ENCODE results near the gene CCNG2.
"Not testable (repeated sequence)": the region's sequence is repeated elsewhere in the genome, so short reads cannot be mapped to it uniquely, and the experiment has no call there.

Gene CCNG2, protein sequence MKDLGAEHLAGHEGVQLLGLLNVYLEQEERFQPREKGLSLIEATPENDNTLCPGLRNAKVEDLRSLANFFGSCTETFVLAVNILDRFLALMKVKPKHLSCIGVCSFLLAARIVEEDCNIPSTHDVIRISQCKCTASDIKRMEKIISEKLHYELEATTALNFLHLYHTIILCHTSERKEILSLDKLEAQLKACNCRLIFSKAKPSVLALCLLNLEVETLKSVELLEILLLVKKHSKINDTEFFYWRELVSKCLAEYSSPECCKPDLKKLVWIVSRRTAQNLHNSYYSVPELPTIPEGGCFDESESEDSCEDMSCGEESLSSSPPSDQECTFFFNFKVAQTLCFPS

GRCh38 chr4:77156912-77157858 lies at the start of gene CCNG2:
Gene CCNG2 (plus strand): TSS chr4:77157207. CDS start chr4:77158533, 1,326 bp downstream.
- DNase-seq: peak; percentile 87

GRCh38 chr4:77110730-77111129 lies 46.3 kb upstream of the CCNG2 start:
- DNase-seq: no peak

GRCh38 chr4:77113069-77113468 lies 43.9 kb upstream of the CCNG2 start:
- DNase-seq: no peak

DNA sequence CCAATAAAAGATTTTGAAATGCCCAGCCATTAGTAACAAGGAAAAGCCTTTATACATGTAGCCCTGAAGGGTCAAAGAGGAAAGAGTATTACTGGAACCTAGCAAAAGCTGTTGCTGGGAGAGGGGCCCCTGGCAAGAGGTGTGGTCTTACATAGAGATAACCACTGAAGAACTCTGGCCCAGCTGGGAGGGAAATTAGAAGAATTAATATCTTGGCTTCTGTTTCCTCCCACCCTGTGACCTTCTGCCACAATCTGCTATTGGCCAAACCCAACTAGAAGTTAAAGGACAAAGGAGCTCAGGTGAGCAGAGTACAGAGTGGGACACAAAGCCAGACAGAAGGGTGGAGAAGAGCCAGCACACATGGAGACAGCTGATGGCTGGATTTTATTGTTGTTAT lies 39.3 kb upstream of the CCNG2 start:
- DNase-seq: no peak

DNA sequence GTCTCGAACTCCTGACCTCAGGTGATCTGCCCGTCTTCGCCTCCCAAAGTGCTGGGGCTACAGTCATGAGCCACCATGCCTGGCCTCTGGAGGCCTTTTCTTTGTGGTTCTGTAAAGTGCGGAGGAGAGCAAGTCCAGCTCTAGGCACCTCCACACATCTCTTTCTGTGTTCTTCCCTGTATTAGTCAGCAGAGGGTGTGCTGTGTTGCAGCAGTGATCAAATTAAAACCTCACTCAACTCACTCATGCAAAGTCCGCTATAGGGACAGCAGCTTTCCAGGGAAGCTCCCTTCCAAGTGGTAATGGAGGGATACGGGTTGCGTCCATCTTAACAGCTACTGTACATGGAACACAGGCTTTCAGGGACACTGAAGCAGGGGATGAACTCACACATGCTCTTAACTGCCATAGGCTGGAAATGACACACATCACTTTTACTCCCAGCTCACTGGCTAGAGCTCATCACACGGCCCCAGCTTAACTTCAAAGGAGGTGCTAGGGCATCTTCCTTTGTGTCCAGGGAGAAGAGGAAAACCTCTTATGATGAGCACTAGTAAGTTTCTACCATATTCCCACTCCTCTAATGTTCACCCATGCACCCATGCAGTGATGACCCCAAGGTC lies 36.0 kb upstream of the CCNG2 start:
- DNase-seq: no peak

DNA sequence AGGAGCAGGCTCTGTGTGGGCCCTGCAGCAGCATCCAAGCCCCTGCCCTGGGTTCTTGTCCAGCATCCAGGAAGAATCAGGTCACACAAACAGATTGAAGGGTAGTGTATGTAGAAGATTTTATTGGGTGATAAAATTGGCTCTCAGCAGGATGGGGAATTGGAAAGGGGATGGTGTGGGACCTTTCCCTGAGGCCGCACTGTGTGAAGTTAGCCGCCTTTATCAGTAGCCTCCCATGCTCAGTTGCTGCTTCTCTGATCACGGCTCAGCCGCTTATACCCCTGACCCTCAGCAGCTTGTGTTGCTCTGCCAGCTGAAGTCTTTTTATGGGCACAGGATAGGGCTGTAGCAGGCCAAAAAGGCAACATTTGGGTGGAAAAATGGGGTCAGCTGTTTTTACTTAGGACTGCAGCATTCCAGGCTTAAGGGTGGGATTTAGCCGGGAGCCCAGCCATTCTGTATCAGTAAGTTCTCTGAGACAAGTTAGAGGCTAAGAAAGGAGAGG lies 35.2 kb upstream of the CCNG2 start:
- no peak for DNase-seq

- DNase-seq: no peak
Observed at GRCh38 chr4:77122656-77123055, 34.4 kb upstream of the CCNG2 start.

- no peak for DNase-seq
Observed at GRCh38 chr4:77123411-77123810, 33.6 kb upstream of the CCNG2 start.

GRCh38 chr4:77124576-77124975 lies 32.4 kb upstream of the CCNG2 start:
- DNase-seq: no peak

DNA sequence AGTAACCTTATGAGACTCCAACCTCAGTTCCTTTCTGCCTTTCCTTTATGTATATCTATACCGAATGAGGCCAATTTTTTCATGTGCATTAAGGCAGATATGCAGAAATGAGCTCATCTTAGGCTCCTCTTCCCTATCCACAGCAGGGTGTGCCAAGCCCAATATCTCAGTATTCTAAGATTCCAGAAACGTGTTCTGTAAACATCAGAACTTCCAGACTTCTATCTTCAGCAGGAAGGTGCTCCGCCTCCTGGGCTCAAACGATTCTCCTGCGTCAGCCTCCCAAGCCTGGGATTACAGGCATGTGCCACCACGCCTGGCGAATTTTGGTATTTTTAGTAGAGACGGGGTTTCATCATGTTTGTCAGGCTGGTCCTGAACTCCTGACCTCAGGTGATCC lies 31.0 kb upstream of the CCNG2 start:
- no peak for DNase-seq

- DNase-seq: no peak
Observed at GRCh38 chr4:77126809-77127208, 30.2 kb upstream of the CCNG2 start.

DNA sequence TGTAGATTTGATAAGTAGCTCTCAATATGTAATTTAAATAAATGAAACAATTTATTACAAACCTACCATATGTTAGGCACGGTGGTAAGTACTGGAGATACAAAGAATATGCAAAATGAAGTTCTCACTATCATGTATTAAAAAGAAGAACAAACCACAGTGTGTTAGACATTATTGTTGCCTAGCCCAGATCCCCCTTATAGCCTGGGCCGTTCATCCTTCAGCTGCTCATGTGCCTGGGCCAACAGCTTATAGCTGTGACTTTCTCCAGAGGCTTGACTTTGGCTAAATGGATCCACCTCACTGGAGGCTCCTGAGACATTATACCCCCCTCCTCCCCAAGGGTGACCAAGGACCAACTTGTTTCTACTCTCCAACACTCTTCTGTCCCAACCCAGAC lies 29.8 kb upstream of the CCNG2 start:
- no peak for DNase-seq

DNA sequence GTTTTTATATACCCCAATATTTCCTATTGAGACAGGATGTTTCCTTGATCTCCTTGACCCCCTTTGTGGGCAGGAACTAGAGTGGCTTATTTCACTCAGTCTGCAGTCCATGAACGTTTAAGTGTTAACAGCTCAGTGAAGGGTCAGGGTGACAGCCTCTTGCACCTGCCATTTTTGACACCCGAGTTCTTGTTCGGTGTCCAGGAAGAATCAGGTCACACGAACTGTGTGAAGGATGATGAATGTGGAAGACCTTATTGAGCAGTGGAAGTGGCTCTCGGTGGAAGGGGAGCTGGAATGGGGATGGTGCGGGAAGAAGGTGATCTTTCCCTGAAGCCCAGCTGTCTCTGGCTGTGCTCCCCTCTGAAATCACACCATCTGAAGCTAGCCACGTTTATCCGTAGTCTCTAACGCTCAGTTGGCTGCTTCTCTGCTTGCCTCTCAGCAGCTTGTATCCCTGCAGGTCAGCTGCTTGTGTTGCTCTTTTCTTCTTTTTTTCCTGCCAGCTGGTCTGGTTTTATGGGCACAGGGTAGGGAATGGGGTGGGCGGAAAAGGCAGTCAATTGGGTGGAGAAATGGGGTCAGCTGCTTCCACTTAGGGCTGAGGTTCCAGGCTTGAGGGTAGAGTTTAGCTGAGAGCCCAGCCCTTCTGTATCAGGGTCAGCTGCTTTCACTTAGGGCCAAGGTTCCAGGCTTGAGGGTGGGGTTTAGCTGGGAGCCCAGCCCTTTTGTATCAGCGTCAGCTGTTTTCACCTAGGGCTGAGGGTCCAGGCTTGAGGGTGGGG lies 29.0 kb upstream of the CCNG2 start:
- no peak for DNase-seq

- no peak for DNase-seq
Observed at GRCh38 chr4:77132652-77133312, 24.2 kb upstream of the CCNG2 start.

DNA sequence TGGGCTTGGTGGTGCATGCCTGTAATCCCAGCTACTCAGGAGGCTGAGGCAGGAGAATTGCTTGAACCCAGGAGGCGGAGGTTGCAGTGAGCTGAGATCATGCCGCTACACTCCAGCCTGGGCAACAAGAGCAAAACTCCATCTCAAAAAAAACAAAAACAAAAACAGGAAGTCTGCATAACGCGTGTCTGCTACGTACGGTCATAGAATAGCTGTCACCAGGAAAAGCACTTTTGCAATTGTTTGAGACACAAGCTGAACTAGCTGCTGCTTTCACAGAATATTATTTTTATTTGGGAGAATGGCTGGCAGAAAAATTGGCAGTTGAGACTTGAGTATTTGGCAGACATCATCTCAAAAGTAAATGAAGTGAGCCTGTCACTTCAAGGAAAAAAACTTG lies 19.6 kb upstream of the CCNG2 start:
- DNase-seq: not testable (repeated sequence)

DNA sequence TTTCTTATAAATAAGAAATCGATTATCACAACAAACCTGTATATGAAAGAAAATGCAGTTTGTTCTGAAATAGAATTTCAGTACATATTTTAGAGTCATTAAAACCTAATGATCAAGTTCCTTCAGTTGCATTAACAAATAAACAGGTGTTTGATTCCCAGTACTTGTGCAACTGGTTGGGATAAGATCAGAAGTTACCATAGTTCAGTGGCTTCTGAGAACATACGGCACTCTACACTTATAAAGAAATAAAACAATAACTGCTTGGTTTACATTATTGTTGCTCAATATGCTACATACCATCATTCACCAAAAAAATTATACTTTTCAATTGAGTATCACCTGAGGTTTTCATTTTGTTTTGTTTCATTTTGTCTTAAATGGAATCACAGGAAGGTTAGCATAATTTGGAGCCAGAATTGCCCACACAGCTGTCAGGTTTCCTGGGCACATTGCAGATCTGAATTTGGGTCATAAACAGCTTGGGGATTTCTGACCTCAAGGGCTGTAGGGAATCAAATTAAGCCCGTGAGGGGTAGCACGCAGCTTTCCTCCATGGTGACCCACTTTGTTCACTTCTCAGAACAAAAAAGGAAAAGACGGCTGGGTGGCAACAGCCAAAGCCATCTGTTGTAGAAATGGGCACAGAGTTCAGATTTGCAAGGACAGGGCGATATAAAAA lies 14.9 kb upstream of the CCNG2 start:
- no peak for DNase-seq

- no peak for DNase-seq
Observed at GRCh38 chr4:77142646-77143028, 14.4 kb upstream of the CCNG2 start.

DNA sequence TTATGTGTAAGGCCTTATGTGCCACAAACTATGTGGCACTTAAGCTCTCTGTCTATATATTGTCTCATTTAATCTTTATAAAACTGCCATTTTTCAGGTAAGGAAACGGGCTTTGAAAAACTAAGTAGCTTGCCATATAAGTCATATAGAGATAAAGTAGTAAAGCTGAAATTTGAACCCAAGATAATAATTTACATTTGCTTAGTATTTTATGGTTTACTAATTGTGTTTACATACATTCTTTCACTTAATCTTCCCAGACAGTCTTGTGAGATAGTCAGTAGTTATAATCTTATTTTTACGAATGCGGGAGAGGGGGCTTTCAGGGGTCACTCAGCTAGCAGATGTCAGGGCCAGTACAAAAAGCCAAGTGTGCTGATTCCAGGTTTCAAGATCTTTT lies 13.9 kb upstream of the CCNG2 start:
- DNase-seq: no peak

DNA sequence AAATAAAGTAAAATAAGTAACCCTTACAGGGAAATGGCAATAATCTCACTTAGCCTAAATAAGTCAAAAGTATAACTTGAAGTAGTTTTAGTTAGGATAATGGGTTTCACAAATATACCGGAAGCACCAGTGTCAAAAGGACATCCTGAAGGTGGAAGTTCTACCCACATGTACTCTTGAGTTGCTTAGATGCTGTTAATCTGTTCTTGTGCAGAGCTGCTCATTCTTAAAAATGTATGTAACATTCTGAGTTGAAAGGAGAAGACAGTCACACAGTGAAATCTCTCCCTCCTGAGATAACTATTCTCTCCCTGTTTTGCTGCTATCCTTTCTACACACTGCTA lies 11.2 kb upstream of the CCNG2 start:
- DNase-seq: no peak

DNA sequence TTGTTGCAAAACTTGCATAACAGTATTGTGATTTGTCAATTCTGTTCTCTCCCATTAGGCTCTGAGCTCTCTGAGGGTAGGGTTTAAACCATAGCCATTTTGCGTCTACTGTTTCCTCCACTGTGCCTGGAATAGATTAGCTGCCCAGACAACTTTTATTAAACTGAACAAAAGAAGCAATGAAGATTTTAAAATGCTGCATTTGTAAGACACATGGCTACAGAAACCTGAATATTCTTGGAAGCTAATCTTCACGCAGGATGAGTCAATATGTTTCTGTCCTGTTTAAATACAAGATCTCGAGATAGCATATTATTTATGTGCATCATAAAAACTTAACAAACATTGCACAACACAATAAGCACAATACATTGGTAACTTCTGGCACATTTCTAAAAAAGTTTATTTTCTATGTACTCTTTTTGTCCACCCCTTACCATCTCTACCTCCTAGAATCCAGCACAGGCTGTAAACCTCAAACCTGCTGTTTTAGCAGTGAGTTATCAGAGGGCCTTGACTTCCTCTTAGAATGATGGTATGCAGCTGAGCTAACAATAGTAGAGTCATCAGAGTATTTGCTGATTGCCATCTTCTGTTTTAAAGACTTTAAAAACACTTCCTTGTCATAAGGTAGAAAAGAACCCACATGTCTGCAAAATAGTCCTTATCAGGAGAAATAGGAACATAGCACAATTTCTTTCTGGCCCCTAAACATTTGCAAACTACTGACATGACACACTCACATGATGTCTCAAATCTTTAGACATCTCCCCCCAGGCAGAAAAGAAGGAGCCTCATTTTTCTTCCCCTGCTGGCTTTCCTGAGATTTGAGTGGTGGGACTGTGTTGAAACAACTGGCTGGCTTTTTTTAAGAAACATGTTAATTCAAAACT lies 10.6 kb upstream of the CCNG2 start:
- no peak for DNase-seq

Data from activated CD8-positive, alpha-beta memory T cell treated with anti-CD3 and anti-CD28 coated beads, Interleukin-2, amount 50 U/mL, for 48 hours (primary cell).